ENCODE data around the gene NADK. TPM values are rescaled to one million over a fixed set of nuclear protein-coding genes. Genes with fewer than 3 reads are reported as not detected.

The NADK gene
- total RNA-seq, 1 donor from 2014 or later = 89.2 TPM

DNA sequence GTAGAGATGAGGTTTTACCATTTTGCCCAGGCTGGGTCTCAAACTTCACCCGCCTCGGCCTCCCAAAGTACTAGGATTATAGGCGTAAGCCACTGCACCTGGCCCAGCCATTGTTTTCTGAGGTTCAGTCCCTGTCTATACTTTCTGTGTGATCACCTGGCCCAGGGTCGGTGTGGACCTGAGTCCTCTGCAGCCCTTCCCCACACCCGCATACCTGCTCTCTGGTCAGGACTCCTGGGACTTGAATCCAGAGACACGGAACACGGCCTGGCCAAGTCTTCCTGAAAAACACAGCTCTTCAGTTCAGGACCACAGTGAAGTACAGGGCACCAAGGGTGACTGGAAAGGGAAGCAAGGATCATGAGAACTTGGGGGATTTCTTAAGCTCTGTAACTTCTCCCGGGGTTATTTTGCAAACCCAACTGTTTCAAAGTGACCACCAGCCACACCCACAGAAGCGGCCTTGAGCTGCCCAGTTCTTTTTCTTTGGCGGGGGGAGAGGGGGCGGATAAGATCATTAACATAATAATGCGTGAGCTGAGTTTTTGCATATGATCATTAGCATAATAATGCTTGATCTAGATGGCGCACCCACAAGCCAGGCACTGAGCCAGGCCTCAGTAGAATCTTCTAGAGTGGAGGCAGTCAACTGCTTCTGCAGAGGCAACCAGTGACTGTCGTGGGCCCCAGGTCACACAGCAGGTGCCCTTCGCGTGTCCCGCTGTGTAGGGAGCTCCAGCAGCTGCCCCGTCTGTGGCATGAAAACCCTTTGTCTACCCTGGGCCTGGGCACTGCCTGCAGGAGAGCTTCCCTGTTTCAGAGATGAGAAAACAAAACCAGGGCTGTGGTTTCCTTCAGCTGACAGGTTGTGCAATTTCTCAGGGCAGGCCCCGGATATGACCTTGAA, 1.7 kb upstream of the NADK start:
- peak overlapping the region; percentile 88 for H3K4me3 Mint-ChIP-seq

DNA sequence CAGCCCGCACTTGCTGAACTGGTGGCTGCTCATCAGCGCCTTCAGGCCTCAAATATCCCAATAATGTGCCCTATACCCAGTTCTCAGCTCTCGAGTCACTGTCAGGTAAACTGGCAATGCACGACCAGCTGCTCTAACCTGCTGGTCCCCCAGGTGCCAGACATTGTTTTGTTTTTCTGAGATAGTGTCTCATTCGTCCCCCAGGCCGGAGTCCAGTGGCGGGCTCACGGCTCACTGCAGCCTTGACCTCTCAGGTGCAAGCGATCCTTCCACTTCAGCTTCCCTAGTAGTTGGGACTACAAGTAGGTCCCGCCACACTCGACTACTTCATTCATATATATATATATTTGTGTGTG, 1.0 kb upstream of the NADK start:
- Mint-ChIP-seq H3K4me3 (peak overlapping the region; percentile 88), H3K27ac (peak overlapping the region; percentile 92), H3K9me3 (no peaks in the 10 kb centered on the region), H3K36me3 (no peaks in the 10 kb centered on the region), H3K27me3 (no peaks in the 10 kb centered on the region), H3K4me1 (ENCODE audit: unreplicated experiment) (peaks cover 25% of the 10 kb centered on the region)
- TF ChIP-seq CTCF (conservative IDR thresholded peaks at IDR 0.05) = no peak
- no peak for DNase-seq (ENCODE audit: extremely low spot score, unreplicated experiment)

More for the DNA sequence above, 1.7 kb upstream of the NADK start:
- Mint-ChIP-seq H3K9me3 (no peaks in the 10 kb centered on the region), H3K27me3 (no peaks in the 10 kb centered on the region), H3K27ac (peak overlapping the region; percentile 92), H3K36me3 (no peaks in the 10 kb centered on the region), H3K4me1 (ENCODE audit: unreplicated experiment) (peaks cover 25% of the 10 kb centered on the region)
- no peak for TF ChIP-seq CTCF (conservative IDR thresholded peaks at IDR 0.05)
- DNase-seq (ENCODE audit: extremely low spot score, unreplicated experiment) = no peak

- H3K27ac Mint-ChIP-seq = peak overlapping the region; percentile 92
- peak; percentile 56 for TF ChIP-seq CTCF (conservative IDR thresholded peaks at IDR 0.05)
These were observed 521 bp upstream of the NADK start for GRCh38 chr1:1778663-1779319.

DNA sequence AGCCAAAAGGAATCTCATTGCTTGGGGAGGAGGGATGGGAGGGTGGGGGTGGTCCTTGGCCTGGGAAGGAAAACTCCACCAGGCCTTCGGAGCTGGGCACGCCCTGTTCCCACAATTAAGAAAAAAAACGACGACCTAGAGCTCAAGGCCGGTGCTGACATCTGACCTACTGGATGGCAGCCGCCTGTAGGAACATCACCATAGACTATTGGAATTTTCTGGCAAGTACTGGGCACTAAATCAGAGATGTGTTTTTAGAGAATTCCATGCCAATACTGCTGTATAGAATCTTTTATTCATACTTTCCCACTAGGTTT, 729 bp downstream of the NADK start:
- Mint-ChIP-seq H3K27ac (peak overlapping the region; percentile 81), H3K36me3 (peaks cover 2% of the 10 kb centered on the region), H3K4me3 (peak overlapping the region; percentile 91), H3K27me3 (no peaks in the 10 kb centered on the region), H3K4me1 (ENCODE audit: unreplicated experiment) (peaks cover 20% of the 10 kb centered on the region), H3K9me3 (no peaks in the 10 kb centered on the region)
- TF ChIP-seq CTCF (conservative IDR thresholded peaks at IDR 0.05) = no peak
- no peak for DNase-seq (ENCODE audit: extremely low spot score, unreplicated experiment)

More at GRCh38 chr1:1778663-1779319, 521 bp upstream of the NADK start:
- DNase-seq (ENCODE audit: extremely low spot score, unreplicated experiment) = no peak
- Mint-ChIP-seq H3K36me3 (no peaks in the 10 kb centered on the region), H3K27me3 (no peaks in the 10 kb centered on the region), H3K9me3 (no peaks in the 10 kb centered on the region), H3K4me3 (peak overlapping the region; percentile 88), H3K4me1 (ENCODE audit: unreplicated experiment) (peaks cover 25% of the 10 kb centered on the region)

GRCh38 chr1:1776672-1777582, 1.3 kb downstream of the NADK start:
- no peak for DNase-seq (ENCODE audit: extremely low spot score, unreplicated experiment)
- H3K36me3 Mint-ChIP-seq = peaks cover 8% of the 10 kb centered on the region
- H3K9me3 Mint-ChIP-seq = no peaks in the 10 kb centered on the region
- H3K4me1 Mint-ChIP-seq (ENCODE audit: unreplicated experiment) = peaks cover 20% of the 10 kb centered on the region
- H3K4me3 Mint-ChIP-seq = peak overlapping the region; percentile 91
- no peaks in the 10 kb centered on the region for H3K27me3 Mint-ChIP-seq
- no peak for TF ChIP-seq CTCF (conservative IDR thresholded peaks at IDR 0.05)
- H3K27ac Mint-ChIP-seq = peak overlapping the region; percentile 81
